HEK293 (cell line): ENCODE data around the gene C2orf42.
"Not testable (repeated sequence)": the region's sequence is repeated elsewhere in the genome, so short reads cannot be mapped to it uniquely, and the experiment has no call there.

ENCODE experiments used
- KLF16 ChIP-seq: fragments of 450-650 bp; formaldehyde crosslinking; IDR thresholded peaks from 2 replicates; pipeline ENCODE4 v1.5.1; 2017; ENCODE audit warnings: missing biosample characterization, missing genetic modification characterization
- KLF9 ChIP-seq: fragments of 450-650 bp; formaldehyde crosslinking; IDR thresholded peaks from 2 replicates; pipeline ENCODE4 v1.5.1; 2016; ENCODE audit warnings: missing biosample characterization, missing genetic modification characterization, low read depth
- MEIS1 ChIP-seq: sonication (generic); formaldehyde crosslinking; IDR thresholded peaks from 2 replicates; pipeline ENCODE4 v1.8.1; 2022; ENCODE audit warnings: missing genetic modification reagents, mild to moderate bottlenecking, borderline replicate concordance
- MYNN ChIP-seq: fragments of 450-650 bp; formaldehyde crosslinking; IDR thresholded peaks from 2 replicates; pipeline ENCODE4 v1.5.1; 2016; ENCODE audit warnings: missing biosample characterization, missing genetic modification characterization, borderline replicate concordance
- PRDM1 ChIP-seq: fragments of 450-650 bp; formaldehyde crosslinking; IDR thresholded peaks from 2 replicates; pipeline ENCODE4; 2016; ENCODE audit warnings: missing biosample characterization, missing genetic modification characterization
- ZBTB7A ChIP-seq: fragments of 450-650 bp; formaldehyde crosslinking; IDR thresholded peaks from 2 replicates; pipeline ENCODE4 v1.5.1; 2016; ENCODE audit warnings: low read depth, missing biosample characterization, missing genetic modification characterization
- ZNF24 ChIP-seq: fragments of 450-650 bp; formaldehyde crosslinking; IDR thresholded peaks from 2 replicates; pipeline ENCODE4 v1.5.1; 2016; ENCODE audit warnings: missing biosample characterization, missing genetic modification characterization
- ZNF433 ChIP-seq: fragments of 450-650 bp; formaldehyde crosslinking; IDR thresholded peaks from 2 replicates; pipeline ENCODE4 v1.5.1; 2016; ENCODE audit warnings: missing biosample characterization, missing genetic modification characterization, low read depth
- ZNF529 ChIP-seq: fragments of 450-650 bp; formaldehyde crosslinking; IDR thresholded peaks from 2 replicates; pipeline ENCODE4 v1.5.1; 2017; ENCODE audit warnings: missing genetic modification characterization, missing biosample characterization; ENCODE audit not compliant: insufficient replicate concordance
- ZNF785 ChIP-seq: fragments of 450-650 bp; formaldehyde crosslinking; IDR thresholded peaks from 2 replicates; pipeline ENCODE4 v1.5.1; 2016; ENCODE audit warnings: missing biosample characterization, missing genetic modification characterization
- TF ChIP-seq, protein P1 (sequence below): fragments of 450-650 bp; formaldehyde crosslinking; IDR thresholded peaks from 2 replicates; pipeline ENCODE4 v1.5.1; 2016; ENCODE audit warnings: missing biosample characterization, missing genetic modification characterization
- TF ChIP-seq, protein P2 (sequence below): fragments of 450-650 bp; formaldehyde crosslinking; IDR thresholded peaks from 2 replicates; pipeline ENCODE4 v1.5.1; 2016; ENCODE audit warnings: missing biosample characterization, missing genetic modification characterization

GRCh38 chr2:70187170-70187569 lies 3.6 kb downstream of the C2orf42 start:
- TF ChIP-seq, protein P1, sequence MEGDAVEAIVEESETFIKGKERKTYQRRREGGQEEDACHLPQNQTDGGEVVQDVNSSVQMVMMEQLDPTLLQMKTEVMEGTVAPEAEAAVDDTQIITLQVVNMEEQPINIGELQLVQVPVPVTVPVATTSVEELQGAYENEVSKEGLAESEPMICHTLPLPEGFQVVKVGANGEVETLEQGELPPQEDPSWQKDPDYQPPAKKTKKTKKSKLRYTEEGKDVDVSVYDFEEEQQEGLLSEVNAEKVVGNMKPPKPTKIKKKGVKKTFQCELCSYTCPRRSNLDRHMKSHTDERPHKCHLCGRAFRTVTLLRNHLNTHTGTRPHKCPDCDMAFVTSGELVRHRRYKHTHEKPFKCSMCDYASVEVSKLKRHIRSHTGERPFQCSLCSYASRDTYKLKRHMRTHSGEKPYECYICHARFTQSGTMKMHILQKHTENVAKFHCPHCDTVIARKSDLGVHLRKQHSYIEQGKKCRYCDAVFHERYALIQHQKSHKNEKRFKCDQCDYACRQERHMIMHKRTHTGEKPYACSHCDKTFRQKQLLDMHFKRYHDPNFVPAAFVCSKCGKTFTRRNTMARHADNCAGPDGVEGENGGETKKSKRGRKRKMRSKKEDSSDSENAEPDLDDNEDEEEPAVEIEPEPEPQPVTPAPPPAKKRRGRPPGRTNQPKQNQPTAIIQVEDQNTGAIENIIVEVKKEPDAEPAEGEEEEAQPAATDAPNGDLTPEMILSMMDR (tag by site-specific recombination): not testable (repeated sequence)
- not testable (repeated sequence) for TF ChIP-seq MYNN (tag by site-specific recombination); PRDM1; ZBTB7A (tag by site-specific recombination); MEIS1 (CRISPR knock-in tag); ZNF433; ZNF785; KLF9 (tag by site-specific recombination); ZNF529 (tag by site-specific recombination); ZNF24 (tag by site-specific recombination); KLF16 (tag by site-specific recombination)
- TF ChIP-seq, protein P2, sequence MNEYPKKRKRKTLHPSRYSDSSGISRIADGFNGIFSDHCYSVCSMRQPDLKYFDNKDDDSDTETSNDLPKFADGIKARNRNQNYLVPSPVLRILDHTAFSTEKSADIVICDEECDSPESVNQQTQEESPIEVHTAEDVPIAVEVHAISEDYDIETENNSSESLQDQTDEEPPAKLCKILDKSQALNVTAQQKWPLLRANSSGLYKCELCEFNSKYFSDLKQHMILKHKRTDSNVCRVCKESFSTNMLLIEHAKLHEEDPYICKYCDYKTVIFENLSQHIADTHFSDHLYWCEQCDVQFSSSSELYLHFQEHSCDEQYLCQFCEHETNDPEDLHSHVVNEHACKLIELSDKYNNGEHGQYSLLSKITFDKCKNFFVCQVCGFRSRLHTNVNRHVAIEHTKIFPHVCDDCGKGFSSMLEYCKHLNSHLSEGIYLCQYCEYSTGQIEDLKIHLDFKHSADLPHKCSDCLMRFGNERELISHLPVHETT (tag by site-specific recombination): not testable (repeated sequence)
